Activated naive CD8-positive, alpha-beta T cell treated with anti-CD3 and anti-CD28 coated beads, Interleukin-2, amount 50 U/mL, for 24 hours (primary cell): ENCODE measurements around the gene PEG3.
"Not testable (repeated sequence)": the region's sequence is repeated elsewhere in the genome, so short reads cannot be mapped to it uniquely, and the experiment has no call there.

Experiments used
- ATAC-seq: fragments of 150-1000 bp; cut with Tn5 transposase; one replicate; pipeline ENCODE4 v1.10.0; 2021
- DNase-seq: peaks from one replicate; pipeline ENCODE4 v3.0.0; 2021
- H3K27ac Mint-ChIP-seq: one replicate; pipeline ENCODE4 v1.8.0; 2021; ENCODE audit warnings: mild to moderate bottlenecking, mixed read lengths
- H3K27me3 Mint-ChIP-seq: one replicate; pipeline ENCODE4 v1.8.0; 2021; ENCODE audit warnings: mixed read lengths
- H3K36me3 Mint-ChIP-seq: one replicate; pipeline ENCODE4 v1.8.0; 2021; ENCODE audit warnings: low read depth, mixed read lengths
- H3K4me1 Mint-ChIP-seq: one replicate; pipeline ENCODE4 v1.8.0; 2021; ENCODE audit warnings: mixed read lengths
- H3K4me3 Mint-ChIP-seq: one replicate; pipeline ENCODE4 v1.8.0; 2021; ENCODE audit warnings: mild to moderate bottlenecking, moderate library complexity, mixed read lengths
- H3K9me3 Mint-ChIP-seq: one replicate; pipeline ENCODE4 v1.8.0; 2021; ENCODE audit warnings: mixed read lengths

The PEG3 gene

DNA sequence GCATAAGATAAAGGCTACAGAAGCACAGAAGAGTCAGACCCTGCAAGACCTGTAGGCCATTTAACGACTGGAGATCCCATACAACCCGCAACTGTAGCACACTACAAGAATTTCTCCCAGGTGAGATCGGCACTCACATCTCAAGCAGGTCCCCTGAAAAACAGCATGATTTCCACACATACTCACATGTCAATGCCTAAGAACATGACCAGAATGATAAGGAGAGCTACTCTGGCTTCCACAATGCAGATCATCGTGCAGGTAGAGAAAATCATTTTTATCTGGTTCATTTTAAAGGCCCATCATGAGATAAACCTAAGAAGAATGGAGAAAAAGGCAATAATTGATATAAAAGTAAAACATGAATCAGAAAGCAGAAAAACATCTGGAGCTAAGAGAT lies 17.5 kb upstream of the PEG3 start:
- Mint-ChIP-seq H3K36me3 (no peaks in the 10 kb centered on the region), H3K27me3 (no peaks in the 10 kb centered on the region), H3K9me3 (peaks cover 37% of the 10 kb centered on the region), H3K4me1 (no peaks in the 10 kb centered on the region), H3K4me3 (no peak overlapping the region), H3K27ac (no peak overlapping the region)
- ATAC-seq (no peak), DNase-seq (no peak)

DNA sequence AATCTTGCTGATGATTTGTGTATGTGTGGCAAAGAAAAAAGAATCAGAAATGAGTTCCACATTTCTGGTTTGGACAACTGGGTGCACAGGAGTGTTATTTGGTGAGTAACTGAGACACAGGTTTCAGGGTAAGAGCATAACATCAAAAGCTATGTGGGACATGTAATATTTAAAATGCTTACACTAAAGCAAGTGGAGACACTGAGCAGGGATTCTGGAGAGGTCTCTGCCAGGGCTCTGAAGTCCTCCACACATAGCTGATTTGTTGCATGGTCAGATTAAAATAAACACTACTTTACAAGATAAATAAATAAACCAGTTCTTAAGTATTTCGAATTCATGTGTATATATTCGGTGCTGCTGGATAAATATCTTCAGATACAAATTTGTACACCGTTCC lies 16.3 kb upstream of the PEG3 start:
- ATAC-seq (no peak), DNase-seq (no peak)
- Mint-ChIP-seq H3K9me3 (peaks cover 41% of the 10 kb centered on the region), H3K4me3 (no peak overlapping the region), H3K36me3 (peaks cover 4% of the 10 kb centered on the region), H3K27ac (no peak overlapping the region), H3K27me3 (no peaks in the 10 kb centered on the region), H3K4me1 (no peaks in the 10 kb centered on the region)

DNA sequence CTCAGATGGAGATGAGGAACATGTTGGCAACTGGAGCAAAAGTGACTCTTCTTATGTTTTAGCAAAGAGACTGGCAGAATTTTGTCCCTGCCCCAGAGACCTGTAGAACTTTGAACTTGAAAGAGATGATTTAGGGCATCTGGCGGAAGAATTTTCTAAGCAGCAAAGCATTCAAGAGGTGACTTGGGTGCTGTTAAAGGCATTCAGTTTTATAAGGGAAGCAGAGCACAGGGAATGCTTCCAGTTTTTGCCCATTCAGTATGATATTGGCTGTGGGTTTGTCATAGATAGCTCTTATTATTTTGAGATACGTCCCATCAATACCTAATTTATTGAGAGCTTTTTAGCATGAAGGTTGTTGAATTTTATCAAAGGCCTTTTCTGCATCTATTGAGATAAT lies 11.8 kb upstream of the PEG3 start:
- H3K4me1 Mint-ChIP-seq, ATAC-seq, H3K27ac Mint-ChIP-seq, H3K36me3 Mint-ChIP-seq, H3K27me3 Mint-ChIP-seq, DNase-seq, H3K4me3 Mint-ChIP-seq: not testable (repeated sequence)
- H3K9me3 Mint-ChIP-seq: peaks cover 54% of the 10 kb centered on the region

DNA sequence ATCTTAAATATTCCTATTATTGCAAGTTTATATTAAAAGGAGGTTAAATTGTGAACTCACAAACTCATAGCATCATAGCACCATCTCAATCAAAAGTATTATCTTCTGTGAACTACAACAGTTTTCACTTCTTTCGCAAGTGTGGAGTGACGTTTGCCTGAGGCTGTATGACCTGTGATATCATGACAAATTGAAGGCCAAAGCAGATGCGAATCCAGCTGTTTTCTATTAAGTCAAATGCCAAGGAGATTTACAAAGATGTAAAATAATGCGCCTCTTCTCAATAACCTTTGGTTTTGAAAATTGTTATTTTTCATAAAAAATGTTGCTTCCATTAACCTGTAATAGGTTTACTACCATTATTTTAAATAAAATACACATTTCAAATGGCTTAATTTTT lies 7.6 kb upstream of the PEG3 start:
- no peaks in the 10 kb centered on the region for H3K4me1 Mint-ChIP-seq
- peaks cover 48% of the 10 kb centered on the region for H3K9me3 Mint-ChIP-seq
- no peak overlapping the region for H3K27ac Mint-ChIP-seq
- DNase-seq: no peak
- ATAC-seq: no peak
- H3K4me3 Mint-ChIP-seq: no peak overlapping the region
- no peaks in the 10 kb centered on the region for H3K27me3 Mint-ChIP-seq
- peaks cover 4% of the 10 kb centered on the region for H3K36me3 Mint-ChIP-seq

DNA sequence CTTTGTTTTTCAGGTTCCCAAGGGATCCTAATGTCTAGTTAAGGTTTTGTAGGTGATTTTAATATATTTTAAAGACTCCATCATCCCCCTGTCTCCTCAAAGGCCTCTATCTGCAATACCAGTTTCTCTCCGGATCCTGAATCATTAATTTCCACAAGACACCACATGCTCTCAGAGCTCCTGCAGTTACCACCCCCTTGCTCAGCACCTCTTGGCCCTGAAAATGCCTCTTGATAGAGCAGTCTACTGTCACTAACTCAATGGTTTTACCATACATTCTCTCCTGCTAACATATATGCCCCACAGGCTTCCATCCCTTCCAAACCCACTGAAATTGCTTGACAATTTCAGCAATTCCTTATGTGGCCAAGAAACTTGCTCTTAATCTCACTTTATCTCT lies 1.9 kb upstream of the PEG3 start:
- peaks cover 12% of the 10 kb centered on the region for H3K27me3 Mint-ChIP-seq
- H3K27ac Mint-ChIP-seq: no peak overlapping the region
- no peak overlapping the region for H3K4me3 Mint-ChIP-seq
- DNase-seq: no peak
- no peak for ATAC-seq
- no peaks in the 10 kb centered on the region for H3K4me1 Mint-ChIP-seq
- H3K9me3 Mint-ChIP-seq: peaks cover 32% of the 10 kb centered on the region
- H3K36me3 Mint-ChIP-seq: peaks cover 11% of the 10 kb centered on the region

DNA sequence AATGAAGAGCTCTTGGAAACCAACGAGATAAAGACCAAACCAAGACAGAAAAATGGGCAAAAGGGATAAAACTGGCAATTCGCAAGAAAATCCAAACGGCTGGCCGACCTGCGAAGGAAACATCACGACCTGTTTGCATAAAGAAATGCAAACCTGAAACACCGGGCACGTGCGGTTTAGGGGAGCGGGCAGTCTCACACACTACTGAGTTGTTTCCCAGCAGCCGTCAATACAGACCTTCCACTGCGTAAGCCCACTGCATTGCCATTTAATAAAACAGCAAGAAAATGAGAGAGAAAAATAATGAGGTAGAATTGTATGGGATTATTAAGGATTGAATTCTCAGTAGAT lies 642 bp upstream of the PEG3 start:
- Mint-ChIP-seq H3K4me3 (no peak overlapping the region), H3K4me1 (no peaks in the 10 kb centered on the region), H3K27me3 (peaks cover 17% of the 10 kb centered on the region), H3K9me3 (peaks cover 34% of the 10 kb centered on the region), H3K27ac (no peak overlapping the region), H3K36me3 (peaks cover 13% of the 10 kb centered on the region)
- DNase-seq (no peak), ATAC-seq (no peak)

DNA sequence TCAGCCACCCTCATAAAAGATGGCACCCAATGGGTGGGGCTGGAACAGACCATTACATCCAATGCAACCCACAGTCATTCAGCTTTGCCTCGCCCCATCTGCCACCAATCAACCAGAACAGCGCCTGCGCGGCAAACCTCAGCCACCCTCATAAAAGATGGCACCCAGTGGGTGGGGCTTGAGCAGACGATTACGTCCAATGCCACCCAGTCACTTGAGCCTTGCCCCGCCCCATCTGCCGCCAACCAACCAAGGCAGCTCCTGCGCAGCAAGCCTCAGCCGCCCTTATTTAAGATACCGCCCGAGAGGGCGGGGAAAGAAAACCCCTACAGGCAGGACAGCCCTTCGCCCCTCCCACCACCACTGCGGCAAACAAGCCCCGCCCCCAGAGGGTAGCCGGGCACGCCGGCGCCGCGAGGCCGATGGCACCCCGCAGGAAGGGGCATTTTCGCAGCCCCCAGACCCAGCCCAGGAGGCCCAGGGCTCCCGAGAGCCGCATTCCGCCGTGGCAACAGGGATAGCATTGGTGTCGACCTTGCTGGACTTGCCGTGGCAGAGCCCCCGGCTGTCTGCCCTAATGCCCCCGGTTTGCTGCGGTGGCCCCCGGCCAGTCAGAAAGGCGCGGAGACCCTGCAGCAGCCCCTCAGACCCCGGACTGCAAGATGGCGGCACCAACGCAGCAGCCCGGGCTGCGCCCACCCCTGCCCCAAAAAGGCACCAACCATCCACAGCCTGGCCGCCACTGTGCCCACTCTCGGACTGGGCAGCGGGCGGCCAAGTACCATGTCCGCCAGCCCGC lies 675 bp downstream of the PEG3 start:
- Mint-ChIP-seq H3K9me3 (peaks cover 40% of the 10 kb centered on the region), H3K27ac (no peak overlapping the region), H3K36me3 (peaks cover 17% of the 10 kb centered on the region), H3K4me3 (no peak overlapping the region), H3K4me1 (no peaks in the 10 kb centered on the region), H3K27me3 (peaks cover 18% of the 10 kb centered on the region)
- DNase-seq (no peak), ATAC-seq (no peak)

DNA sequence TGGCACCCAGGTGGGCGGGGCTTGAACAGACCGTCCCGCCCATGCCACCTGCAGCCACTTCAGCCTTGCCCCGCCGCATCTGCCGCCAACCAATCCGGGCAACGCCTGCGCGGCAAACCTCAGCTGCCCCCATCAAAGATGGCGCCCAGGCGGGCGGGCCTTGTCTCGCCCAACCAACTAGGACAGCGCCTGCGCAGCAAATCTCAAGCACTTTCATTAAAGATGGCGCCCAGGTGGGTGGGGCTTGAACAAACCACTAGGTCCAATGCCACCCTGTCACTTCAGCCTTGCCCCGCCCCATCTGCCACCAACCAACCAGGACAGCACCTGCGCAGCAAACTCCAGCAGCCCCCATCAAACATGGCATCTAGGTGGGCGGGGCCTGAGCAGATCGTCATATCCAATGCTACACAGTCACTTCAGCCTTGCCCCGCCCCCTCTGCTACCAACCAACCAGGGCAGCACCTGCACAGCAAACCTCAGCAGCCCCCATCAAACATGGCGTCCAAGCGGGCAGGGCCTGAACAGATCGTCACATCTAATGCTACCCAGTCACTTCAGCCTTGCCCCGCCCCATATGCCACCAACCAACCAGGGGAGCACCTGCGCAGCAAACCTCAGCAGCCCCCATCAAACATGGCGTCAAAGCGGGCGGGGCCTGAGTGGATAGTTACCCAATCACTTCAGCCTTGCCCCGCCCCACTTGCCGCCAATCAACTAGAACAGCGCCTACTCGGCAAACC lies 1.4 kb downstream of the PEG3 start:
- Mint-ChIP-seq H3K9me3 (peaks cover 40% of the 10 kb centered on the region), H3K4me1 (no peaks in the 10 kb centered on the region), H3K36me3 (peaks cover 17% of the 10 kb centered on the region), H3K27me3 (peaks cover 18% of the 10 kb centered on the region), H3K27ac (no peak overlapping the region), H3K4me3 (no peak overlapping the region)
- DNase-seq (no peak), ATAC-seq (no peak)

DNA sequence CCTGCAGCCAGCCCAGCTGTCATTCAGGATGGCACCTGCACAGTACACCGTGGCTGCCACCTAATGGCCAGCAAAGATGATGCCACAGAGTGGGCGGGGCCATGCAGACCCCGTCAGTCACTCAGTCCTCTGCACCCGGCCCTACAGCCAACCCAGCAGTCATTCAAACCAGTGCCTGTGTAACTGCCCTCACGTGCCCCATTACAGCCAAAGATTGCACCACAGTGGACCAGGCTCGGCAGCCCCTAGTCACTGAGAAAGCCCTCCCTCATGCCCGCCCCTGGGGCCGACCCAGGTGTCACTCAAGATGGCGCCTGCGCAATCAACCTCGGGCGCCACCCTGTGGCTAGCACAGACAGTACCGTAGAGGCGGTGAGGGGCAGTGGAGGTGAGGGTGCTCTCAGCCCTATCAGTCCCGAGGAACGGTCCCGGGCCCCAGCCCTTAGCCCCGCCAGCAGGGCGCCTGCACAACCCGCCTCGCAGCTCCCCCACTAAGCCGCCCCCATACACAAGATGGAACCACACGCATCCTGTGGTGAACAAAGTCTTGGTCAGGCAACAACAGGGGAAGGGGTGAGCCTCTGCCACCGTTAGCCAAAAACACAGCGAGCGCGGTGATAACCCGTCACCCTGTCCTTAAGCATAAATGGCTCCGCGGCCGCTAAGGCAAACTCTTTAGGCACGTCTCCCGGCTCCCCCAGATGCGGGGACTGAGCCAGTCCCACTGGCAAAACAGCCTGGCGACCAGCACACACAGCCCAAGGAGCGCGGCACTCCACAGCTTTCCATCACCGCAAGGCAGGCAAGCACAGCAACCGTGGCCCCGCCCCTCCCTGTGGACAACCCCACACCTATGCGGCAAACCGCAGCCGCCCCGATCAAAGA lies 2.3 kb downstream of the PEG3 start:
- H3K4me3 Mint-ChIP-seq: no peak overlapping the region
- DNase-seq (no peak), ATAC-seq (no peak)
- no peaks in the 10 kb centered on the region for H3K4me1 Mint-ChIP-seq
- H3K36me3 Mint-ChIP-seq: peaks cover 17% of the 10 kb centered on the region
- no peak overlapping the region for H3K27ac Mint-ChIP-seq
- H3K9me3 Mint-ChIP-seq: peaks cover 44% of the 10 kb centered on the region
- H3K27me3 Mint-ChIP-seq: peaks cover 18% of the 10 kb centered on the region

DNA sequence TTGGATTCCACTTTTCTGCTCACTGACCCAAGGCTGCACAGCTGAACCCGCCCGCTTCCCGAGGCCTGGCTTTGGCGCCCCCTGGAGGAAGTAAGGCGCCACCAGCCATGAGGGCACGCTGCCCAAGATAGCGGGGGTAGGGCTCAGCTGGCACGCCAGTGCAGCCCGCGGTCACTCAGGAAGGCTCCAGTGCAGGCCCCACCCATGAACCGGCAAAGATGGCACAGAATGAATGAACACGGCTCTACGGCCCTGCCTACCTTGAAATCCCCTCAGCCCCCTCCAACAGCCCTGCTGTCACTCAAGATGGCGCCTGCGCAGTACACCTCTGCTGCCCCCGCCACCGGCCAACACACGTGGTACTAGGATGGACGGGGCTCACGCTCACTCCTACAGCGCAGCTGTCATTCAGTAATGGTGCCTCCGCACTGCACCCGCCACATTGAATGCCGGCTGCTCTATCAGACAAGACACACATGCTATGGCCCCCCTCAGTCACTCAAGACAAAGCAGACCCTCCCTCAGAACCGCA lies 3.0 kb downstream of the PEG3 start:
- H3K9me3 Mint-ChIP-seq: peaks cover 44% of the 10 kb centered on the region

DNA sequence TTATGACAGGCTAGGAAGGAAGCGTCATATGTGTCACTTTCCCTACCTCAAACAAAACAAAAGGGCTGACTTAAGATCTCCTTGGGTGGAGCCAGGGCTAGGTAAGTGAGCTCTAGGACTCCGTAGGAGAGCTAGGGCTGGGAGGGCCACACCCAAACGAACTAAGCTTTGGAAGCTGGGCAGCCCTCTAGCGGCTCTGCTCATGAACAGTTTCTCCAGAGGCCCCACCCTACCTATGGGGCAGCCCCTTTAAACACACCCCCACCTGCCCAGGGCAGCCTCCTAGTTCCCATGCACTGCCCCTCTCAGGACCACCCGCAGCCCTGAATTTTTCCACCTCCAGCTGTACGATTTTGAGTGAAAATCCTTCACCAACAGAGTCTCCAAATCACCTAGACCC lies 3.5 kb downstream of the PEG3 start:
- peaks cover 18% of the 10 kb centered on the region for H3K27me3 Mint-ChIP-seq
- DNase-seq: no peak
- H3K36me3 Mint-ChIP-seq: peaks cover 17% of the 10 kb centered on the region
- no peak for ATAC-seq
- H3K4me3 Mint-ChIP-seq: no peak overlapping the region
- H3K27ac Mint-ChIP-seq: no peak overlapping the region
- H3K4me1 Mint-ChIP-seq: no peaks in the 10 kb centered on the region
- peaks cover 44% of the 10 kb centered on the region for H3K9me3 Mint-ChIP-seq

More for the DNA sequence above, 3.0 kb downstream of the PEG3 start:
- no peak overlapping the region for H3K27ac Mint-ChIP-seq
- no peaks in the 10 kb centered on the region for H3K4me1 Mint-ChIP-seq
- no peak for ATAC-seq
- peaks cover 18% of the 10 kb centered on the region for H3K27me3 Mint-ChIP-seq
- peaks cover 17% of the 10 kb centered on the region for H3K36me3 Mint-ChIP-seq
- H3K4me3 Mint-ChIP-seq: no peak overlapping the region
- DNase-seq: no peak

DNA sequence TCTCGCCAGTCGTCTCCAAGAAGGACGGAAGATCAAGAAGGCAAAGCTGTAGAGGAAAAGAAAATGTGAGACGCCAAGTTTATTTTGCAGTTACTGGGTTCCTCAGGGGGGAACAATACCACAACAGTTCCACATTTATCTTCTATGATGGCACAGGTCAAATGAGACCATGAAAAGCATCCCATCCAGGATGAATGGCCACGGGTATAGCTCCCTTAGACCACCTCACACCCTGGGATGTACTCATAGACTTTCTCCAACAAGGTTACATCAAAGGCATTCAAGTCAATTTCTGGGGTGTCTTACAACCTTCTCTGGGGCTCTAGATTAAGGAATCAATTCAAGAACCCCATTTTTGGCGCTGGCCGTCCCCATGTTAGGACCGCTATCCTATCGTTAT lies 4.5 kb downstream of the PEG3 start:
- peaks cover 36% of the 10 kb centered on the region for H3K9me3 Mint-ChIP-seq

DNA sequence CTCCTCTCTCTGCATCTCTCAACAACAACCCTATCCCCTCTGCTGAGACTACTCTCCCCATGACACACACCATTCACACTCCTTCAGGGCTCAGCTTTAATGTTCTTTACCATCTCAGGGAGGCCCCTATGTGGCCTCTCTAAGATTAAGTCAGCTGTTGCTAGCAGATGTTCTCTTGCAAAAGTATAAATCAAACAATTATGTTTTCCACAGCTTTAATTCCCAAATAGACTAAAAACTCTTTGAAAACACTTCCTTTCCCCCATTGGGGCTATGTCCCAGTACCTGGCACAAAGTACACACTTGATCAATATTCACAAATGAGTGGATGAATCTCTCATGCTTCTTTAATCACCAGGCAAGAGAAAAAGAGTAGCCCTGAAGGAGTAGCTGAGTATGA lies 5.1 kb downstream of the PEG3 start:
- Mint-ChIP-seq H3K4me1 (no peaks in the 10 kb centered on the region), H3K27ac (no peak overlapping the region), H3K36me3 (peaks cover 11% of the 10 kb centered on the region), H3K9me3 (peaks cover 35% of the 10 kb centered on the region), H3K4me3 (no peak overlapping the region), H3K27me3 (peaks cover 11% of the 10 kb centered on the region)
- DNase-seq (no peak), ATAC-seq (no peak)

More for the DNA sequence above, 4.5 kb downstream of the PEG3 start:
- DNase-seq: no peak
- Mint-ChIP-seq H3K4me1 (no peaks in the 10 kb centered on the region), H3K4me3 (no peak overlapping the region), H3K27ac (no peak overlapping the region), H3K27me3 (peaks cover 13% of the 10 kb centered on the region), H3K36me3 (peaks cover 14% of the 10 kb centered on the region)
- no peak for ATAC-seq

DNA sequence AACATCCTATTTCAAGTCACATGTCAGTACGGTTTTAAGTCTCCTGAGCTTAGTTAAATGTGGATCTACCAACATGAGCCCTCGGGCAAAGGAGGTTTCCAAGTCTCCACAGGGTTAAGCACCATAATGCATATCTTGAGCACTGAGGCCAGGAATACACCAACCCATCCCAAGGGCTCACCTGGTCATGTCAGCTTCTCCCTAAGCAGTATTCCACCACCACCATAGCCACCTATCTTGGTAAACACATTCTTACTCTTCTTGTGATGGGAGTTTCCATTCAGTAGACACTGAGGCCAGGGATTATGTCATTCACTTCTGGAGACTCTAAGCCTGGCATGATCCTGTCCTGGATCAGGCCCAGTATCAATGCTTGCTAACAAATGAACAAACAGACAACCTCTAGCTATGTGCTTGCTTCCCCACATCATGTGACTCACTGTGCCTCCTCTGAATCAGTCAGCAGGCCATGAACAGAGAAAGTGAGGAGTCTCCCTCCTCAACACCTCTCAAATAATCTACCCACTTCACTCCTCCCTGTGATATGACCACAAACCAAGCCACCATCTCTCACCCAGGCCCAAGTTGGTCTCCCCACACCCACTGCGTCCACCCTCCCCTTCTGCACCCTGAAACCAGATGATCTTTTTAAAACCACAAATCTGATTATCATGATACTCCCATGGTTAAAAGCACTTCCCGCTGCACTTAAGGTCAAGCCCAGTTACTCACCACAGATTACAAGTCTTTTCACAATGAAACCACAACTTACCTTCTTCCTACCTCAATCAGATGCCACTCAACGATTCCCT lies 5.8 kb downstream of the PEG3 start:
- ATAC-seq (no peak), DNase-seq (no peak)
- no peaks in the 10 kb centered on the region for H3K4me1 Mint-ChIP-seq
- peaks cover 11% of the 10 kb centered on the region for H3K27me3 Mint-ChIP-seq
- H3K9me3 Mint-ChIP-seq: peaks cover 40% of the 10 kb centered on the region
- H3K36me3 Mint-ChIP-seq: peaks cover 11% of the 10 kb centered on the region
- no peak overlapping the region for H3K27ac Mint-ChIP-seq
- H3K4me3 Mint-ChIP-seq: no peak overlapping the region
